Measurements from ENCODE around the gene NANP. TPM values are rescaled to one million over a fixed set of nuclear protein-coding genes. Genes with fewer than 3 reads are reported as not detected.

The NANP gene
- total and polyA plus RNA-seq, 2 donors (not counting 1 experiment from before 2014, with no cell fraction given) = 0.63 to 2.3 TPM

- Mint-ChIP-seq H3K4me1 (no peaks in the 10 kb centered on the region), H3K27me3 (no peaks in the 10 kb centered on the region), H3K4me3 (no peak overlapping the region), H3K9me3 (ENCODE audit: insufficient read depth) (no peaks in the 10 kb centered on the region), H3K27ac (no peak overlapping the region)
- H3K27ac ChIP-seq (ENCODE audit: low read length in 2 of 2) = no peak overlapping the region
- peaks cover 0 to 2% (median 0%) of the 10 kb centered on the region in 4 experiments for H3K27me3 ChIP-seq (replicated peaks in 1 of 4; ENCODE audit: control extremely low read depth in 1 of 4, control insufficient read depth in 3 of 4, insufficient read depth in 4 of 4, low read length in 3 of 4)
- H3K9me3 ChIP-seq (ENCODE audit: control extremely low read depth in 1 of 3, control insufficient read depth in 2 of 3, insufficient read depth in 1 of 3, low read length in 2 of 3) = no peaks in the 10 kb centered on the region
- no peaks in the 10 kb centered on the region for H4K20me1 ChIP-seq (ENCODE audit: control insufficient read depth, insufficient read depth, low read length, poor library complexity, severe bottlenecking)
- POLR2A ChIA-PET = no interaction called here
- CTCF ChIA-PET = no interaction called here
- intact Hi-C loops (cut with micrococcal nuclease) = no loop called here
- no peaks in the 10 kb centered on the region for H3K79me2 ChIP-seq (ENCODE audit: control insufficient read depth, insufficient read depth, low read length)
- no peak overlapping the region for H3K9ac ChIP-seq (ENCODE audit: low read length)
- WGBS (ENCODE audit: insufficient coverage) = 100% methylated on average over 2 of the region's 6 CpGs
- H3K4me2 ChIP-seq (replicated peaks; ENCODE audit: low read depth, low read length, poor library complexity, severe bottlenecking) = no peak overlapping the region
- ATAC-seq (ENCODE audit: low read depth) (no peak), DNase-seq (no peak)
- TF ChIP-seq EZH2 (IDR thresholded peaks at IDR 0.05; ENCODE audit: borderline replicate concordance, insufficient read depth, low read depth, low read length, poor library complexity, severe bottlenecking) (no peak), CTCF (IDR thresholded peaks at IDR 0.05) (no peak)
- no peaks in the 10 kb centered on the region for H3K4me1 ChIP-seq (ENCODE audit: control insufficient read depth in 2 of 2, insufficient read depth in 2 of 2, low read length in 2 of 2)
- H2AFZ ChIP-seq (ENCODE audit: insufficient read depth, low read depth, low read length, poor library complexity, severe bottlenecking) = no peak overlapping the region
- H3K4me3 ChIP-seq (ENCODE audit: control extremely low read depth in 1 of 5, extremely low read depth in 1 of 5, insufficient read depth in 1 of 5, low read depth in 2 of 5, low read length in 4 of 5) = no peak overlapping the region
- no peaks in the 10 kb centered on the region for H3K36me3 ChIP-seq (replicated peaks in 1 of 2; ENCODE audit: control extremely low read depth in 1 of 2, control insufficient read depth in 1 of 2, extremely low read depth in 1 of 2, insufficient read depth in 2 of 2, low read length in 1 of 2)
These were observed 50.2 kb downstream of the NANP start for GRCh38 chr20:25573288-25574251.

GRCh38 chr20:25571817-25572216 is 52.0 kb downstream of the NANP start:
- H4K20me1 ChIP-seq (ENCODE audit: control insufficient read depth, insufficient read depth, low read length, poor library complexity, severe bottlenecking) = no peaks in the 10 kb centered on the region
- H3K27me3 ChIP-seq (replicated peaks in 1 of 4; ENCODE audit: control extremely low read depth in 1 of 4, control insufficient read depth in 3 of 4, insufficient read depth in 4 of 4, low read length in 3 of 4) = peaks cover 0 to 2% (median 0%) of the 10 kb centered on the region in 4 experiments
- CTCF ChIA-PET = no interaction called here
- no peak overlapping the region for H3K9ac ChIP-seq (ENCODE audit: low read length)
- no peaks in the 10 kb centered on the region for H3K79me2 ChIP-seq (ENCODE audit: control insufficient read depth, insufficient read depth, low read length)
- Mint-ChIP-seq H3K27me3 (no peaks in the 10 kb centered on the region), H3K9me3 (ENCODE audit: insufficient read depth) (no peaks in the 10 kb centered on the region), H3K27ac (no peak overlapping the region), H3K4me1 (no peaks in the 10 kb centered on the region), H3K4me3 (no peak overlapping the region)
- no peaks in the 10 kb centered on the region for H3K9me3 ChIP-seq (ENCODE audit: control extremely low read depth in 1 of 3, control insufficient read depth in 2 of 3, insufficient read depth in 1 of 3, low read length in 2 of 3)
- POLR2A ChIA-PET = no interaction called here
- no peak for TF ChIP-seq CTCF (IDR thresholded peaks at IDR 0.05)
- TF ChIP-seq EZH2 (IDR thresholded peaks at IDR 0.05; ENCODE audit: borderline replicate concordance, insufficient read depth, low read depth, low read length, poor library complexity, severe bottlenecking) = no peak
- H2AFZ ChIP-seq (ENCODE audit: insufficient read depth, low read depth, low read length, poor library complexity, severe bottlenecking) = no peak overlapping the region
- DNase-seq (no peak), ATAC-seq (ENCODE audit: low read depth) (no peak)
- H3K4me3 ChIP-seq (ENCODE audit: control extremely low read depth in 1 of 5, extremely low read depth in 1 of 5, insufficient read depth in 1 of 5, low read depth in 2 of 5, low read length in 4 of 5) = no peak overlapping the region
- no peak overlapping the region for H3K4me2 ChIP-seq (replicated peaks; ENCODE audit: low read depth, low read length, poor library complexity, severe bottlenecking)
- no peaks in the 10 kb centered on the region for H3K36me3 ChIP-seq (replicated peaks in 1 of 2; ENCODE audit: control extremely low read depth in 1 of 2, control insufficient read depth in 1 of 2, extremely low read depth in 1 of 2, insufficient read depth in 2 of 2, low read length in 1 of 2)
- intact Hi-C loops (cut with micrococcal nuclease) = no loop called here
- H3K27ac ChIP-seq (ENCODE audit: low read length in 2 of 2) = no peak overlapping the region
- no peaks in the 10 kb centered on the region for H3K4me1 ChIP-seq (ENCODE audit: control insufficient read depth in 2 of 2, insufficient read depth in 2 of 2, low read length in 2 of 2)
- WGBS (ENCODE audit: insufficient coverage) = 100% methylated on average over 1 of the region's 2 CpGs
